SK-N-SH (cell line): Measurements from ENCODE around the gene ACTG2. TPM values are rescaled to one million over a fixed set of nuclear protein-coding genes. Genes with fewer than 3 reads are reported as not detected.

Experiments used
- CTCF ChIA-PET: fragments of 300-600, 350-600 bp; formaldehyde crosslinking; extraction: SDS; loops from one replicate; lab custom pipeline; 2021; lab: Yijun Ruan, JAX
- POLR2A ChIA-PET: fragments of 350-600 bp; sonication (Branson Sonifier 250); formaldehyde crosslinking; extraction: SDS; loops from one replicate; lab custom pipeline; 2020; ENCODE audit warnings: antibody characterized with exemption, inconsistent platforms; lab: Yijun Ruan, JAX
- DNase-seq: peaks from one replicate; pipeline ENCODE4 v3.0.0; 2012
- H2AFZ ChIP-seq: fragments of 200-600 bp; sonication (generic); 2 replicates; pipeline ENCODE4 v1.8.1; 2016; ENCODE audit warnings: antibody characterized with exemption, mild to moderate bottlenecking, low read depth
- H3F3A ChIP-seq: fragments of 200-600 bp; sonication (generic); replicated peaks from 2 replicates; pipeline ENCODE3; 2016; ENCODE audit warnings: antibody characterized with exemption, mild to moderate bottlenecking; ENCODE audit not compliant: insufficient read depth
- H3K27ac ChIP-seq, 2 experiments: fragments of 200-500 bp in 1 of 2; fragments of 200-600 bp in 1 of 2; sonication (Bioruptor generic) in 1 of 2; sonication (generic), shearing (Covaris generic) in 1 of 2; 2 replicates each; pipeline versions ENCODE4 v1.5.1 to v1.6.1; 2014 to 2016; ENCODE audit warnings: low read depth in 2 of 2, inconsistent platforms in 1 of 2, low read length in 1 of 2, mild to moderate bottlenecking in 1 of 2, mixed read lengths in 1 of 2
- H3K27me3 ChIP-seq: fragments of 200-600 bp; sonication (generic), shearing (Covaris generic); 2 replicates; pipeline ENCODE4 v1.6.1; 2016; ENCODE audit warnings: mixed run types; ENCODE audit not compliant: insufficient read depth
- H3K36me3 ChIP-seq, 2 experiments: fragments of 200-500 bp in 1 of 2; fragments of 200-600 bp in 1 of 2; sonication (Bioruptor generic) in 1 of 2; sonication (generic) in 1 of 2; replicated peaks in 1 of 2; 2 replicates each; pipeline versions ENCODE3 to v1.5.1; 2014 to 2016; ENCODE audit warnings: low read length in 1 of 2, mild to moderate bottlenecking in 1 of 2; ENCODE audit not compliant: insufficient read depth in 2 of 2, control insufficient read depth in 1 of 2
- H3K4me1 ChIP-seq, 2 experiments: fragments of 200-500 bp in 1 of 2; fragments of 200-600 bp in 1 of 2; sonication (Bioruptor generic) in 1 of 2; sonication (generic), shearing (Covaris generic) in 1 of 2; 2 replicates each; pipeline versions ENCODE4 v1.5.1 to v1.6.1; 2014 to 2016; ENCODE audit warnings: low read depth in 1 of 2, low read length in 1 of 2, mixed run types in 1 of 2; ENCODE audit not compliant: insufficient read depth in 2 of 2, control insufficient read depth in 1 of 2
- H3K4me2 ChIP-seq: fragments of 200-600 bp; sonication (generic), shearing (Covaris generic); 2 replicates; pipeline ENCODE4 v1.6.1; 2017; ENCODE audit warnings: mixed run types
- H3K4me3 ChIP-seq, 2 experiments: fragments of 200-500 bp in 1 of 2; fragments of 200-600 bp in 1 of 2; sonication (Bioruptor generic) in 1 of 2; sonication (generic), shearing (Covaris generic) in 1 of 2; 2 replicates each; pipeline versions ENCODE4 v1.5.1 to v1.8.1; 2014 to 2016; ENCODE audit warnings: low read depth in 2 of 2, inconsistent platforms in 1 of 2, low read length in 1 of 2, mild to moderate bottlenecking in 1 of 2, mixed read lengths in 1 of 2, moderate library complexity in 1 of 2
- H3K79me2 ChIP-seq: fragments of 200-600 bp; sonication (generic); 2 replicates; pipeline ENCODE4 v1.8.1; 2017; ENCODE audit warnings: mild to moderate bottlenecking; ENCODE audit not compliant: insufficient read depth
- H3K9ac ChIP-seq: fragments of 200-600 bp; sonication (generic); 2 replicates; pipeline ENCODE4 v1.6.1; 2017; ENCODE audit warnings: mixed run types
- H3K9me2 ChIP-seq: fragments of 200-600 bp; sonication (generic); 2 replicates; pipeline ENCODE4 v1.6.1; 2017; ENCODE audit warnings: mixed run types
- H3K9me3 ChIP-seq: fragments of 200-600 bp; sonication (generic); 2 replicates; pipeline ENCODE4 v1.6.1; 2017; ENCODE audit warnings: mixed run types, mild to moderate bottlenecking, moderate library complexity
- H4K20me1 ChIP-seq: fragments of 200-600 bp; sonication (generic); 2 replicates; pipeline ENCODE4 v1.6.1; 2017; ENCODE audit warnings: mild to moderate bottlenecking, mixed run types; ENCODE audit not compliant: insufficient read depth
- ELF1 ChIP-seq: IDR thresholded peaks from 2 replicates; pipeline ENCODE4 v1.4.0; 2012
- FOSL2 ChIP-seq: IDR thresholded peaks from 2 replicates; pipeline ENCODE4 v1.4.0; 2012; ENCODE audit warnings: low read depth, mild to moderate bottlenecking, moderate library complexity, borderline replicate concordance
- FOXJ3 ChIP-seq: sonication (generic); formaldehyde crosslinking; IDR thresholded peaks from 2 replicates; pipeline ENCODE4 v1.5.1; 2020; ENCODE audit warnings: mild to moderate bottlenecking, missing genetic modification reagents
- GABPA ChIP-seq: IDR thresholded peaks from 2 replicates; pipeline ENCODE4 v1.4.0; 2012; ENCODE audit warnings: low read depth, mild to moderate bottlenecking
- MAX ChIP-seq: IDR thresholded peaks from 2 replicates; pipeline ENCODE4 v1.4.0; 2012; ENCODE audit warnings: low read depth
- MXI1 ChIP-seq: IDR thresholded peaks from 2 replicates; pipeline ENCODE4 v1.6.1; 2012; ENCODE audit warnings: mild to moderate bottlenecking, low read depth, low read length, improper control_type of control experiment
- NRF1 ChIP-seq: IDR thresholded peaks from 2 replicates; pipeline ENCODE4 v1.6.1; 2012; ENCODE audit warnings: low read depth, mild to moderate bottlenecking, low read length
- PBX3 ChIP-seq: IDR thresholded peaks from 2 replicates; pipeline ENCODE4; 2012
- POLR2AphosphoS5 ChIP-seq: IDR thresholded peaks from 2 replicates; pipeline ENCODE4 v1.6.1; 2012; ENCODE audit warnings: low read depth, low read length
- RAD21 ChIP-seq: IDR thresholded peaks from 2 replicates; pipeline ENCODE4 v1.6.1; 2012; ENCODE audit warnings: mild to moderate bottlenecking, low read length
- RFX5 ChIP-seq: IDR thresholded peaks from 2 replicates; pipeline ENCODE4 v1.6.1; 2012; ENCODE audit warnings: mild to moderate bottlenecking, improper control_type of control experiment, low read length
- SMC3 ChIP-seq: IDR thresholded peaks from 2 replicates; pipeline ENCODE4 v1.6.1; 2012; ENCODE audit warnings: low read depth, low read length, improper control_type of control experiment
- TAF1 ChIP-seq: IDR thresholded peaks from 2 replicates; pipeline ENCODE4 v1.6.1; 2012; ENCODE audit warnings: low read depth, mild to moderate bottlenecking, low read length, moderate library complexity, borderline replicate concordance
- TEAD4 ChIP-seq: IDR thresholded peaks from 2 replicates; pipeline ENCODE4 v1.4.0; 2012; ENCODE audit warnings: mild to moderate bottlenecking, borderline replicate concordance; ENCODE audit not compliant: insufficient read depth
- USF1 ChIP-seq: IDR thresholded peaks from 2 replicates; pipeline ENCODE4 v1.4.0; 2012; ENCODE audit warnings: low read depth, borderline replicate concordance
- WGBS: methylation state at CpG from one replicate; pipeline ENCODE4 v1.1.6; 2017; ENCODE audit warnings: low lambda C conversion rate; 5-methylcytosine and 5-hydroxymethylcytosine counted together
- polyA plus RNA-seq, 3 experiments: library from polyadenylated mRNA; depleted of rRNA; stranded (reverse); fragments of >200 nt; gene quantifications; 2 replicates each; pipeline ENCODE4 v1.2.3, GENCODE V29; 2012

Gene ACTG2
- polyA plus RNA-seq, 1 of the 3 experiments (the other 2 are of a cell fraction): 0.25 TPM

GRCh38 chr2:73956218-73956865, 63.5 kb downstream of the ACTG2 start:
- H4K20me1 ChIP-seq: peaks cover 16% of the 10 kb centered on the region; the same call in 1 of the 2 replicates
- H3K4me2 ChIP-seq: no peak overlapping the region
- H3K4me3 ChIP-seq: no peak overlapping the region
- POLR2A ChIA-PET: no interaction called here
- H3K9me3 ChIP-seq: no peaks in the 10 kb centered on the region
- no peak for DNase-seq
- no peaks in the 10 kb centered on the region for H3K27me3 ChIP-seq
- CTCF ChIA-PET: interaction anchor here (0.7 to 1.7 kb wide), 2 partner anchors 14 to 46 kb away, joined by 3 read pairs; no protein-coding TSS in a partner anchor
- no peak for TF ChIP-seq POLR2AphosphoS5
- TF ChIP-seq RFX5: no peak
- no peak for TF ChIP-seq MXI1
- no peak for TF ChIP-seq TEAD4
- no peak for TF ChIP-seq NRF1
- no peak for TF ChIP-seq FOSL2
- no peak for TF ChIP-seq FOXJ3 (CRISPR knock-in tag)
- no peak for TF ChIP-seq MAX
- TF ChIP-seq RAD21: no peak
- no peak for TF ChIP-seq USF1
- no peak for TF ChIP-seq SMC3
- TF ChIP-seq ELF1: no peak
- H2AFZ ChIP-seq: no peak overlapping the region
- H3K4me1 ChIP-seq: no peaks in the 10 kb centered on the region; a peak in 1 of 4 replicates
- peaks cover 54 to 59% of the 10 kb centered on the region in 2 experiments for H3K36me3 ChIP-seq
- WGBS: 93% methylated on average over 5 of the region's 5 CpGs
- H3K9ac ChIP-seq: no peak overlapping the region
- H3F3A ChIP-seq: peaks cover 5% of the 10 kb centered on the region
- H3K9me2 ChIP-seq: no peaks in the 10 kb centered on the region
- no peak overlapping the region for H3K27ac ChIP-seq
- no peaks in the 10 kb centered on the region; the same call in 1 of the 2 replicates for H3K79me2 ChIP-seq

GRCh38 chr2:73961274-73961673, 68.5 kb downstream of the ACTG2 start:
- Histone ChIP-seq H3K4me3 (no peak overlapping the region), H2AFZ (no peak overlapping the region), H3K4me2 (no peak overlapping the region), H3F3A (peaks cover 9% of the 10 kb centered on the region), H3K4me1 (no peaks in the 10 kb centered on the region), H3K27ac (no peak overlapping the region), H4K20me1 (no peaks in the 10 kb centered on the region), H3K9me2 (no peaks in the 10 kb centered on the region), H3K79me2 (no peaks in the 10 kb centered on the region), H3K36me3 (peaks cover 25 to 28% of the 10 kb centered on the region in 2 experiments), H3K27me3 (no peaks in the 10 kb centered on the region), H3K9ac (no peak overlapping the region), H3K9me3 (no peaks in the 10 kb centered on the region)
- CTCF ChIA-PET: interaction anchor here (1.5 kb wide), 1 partner anchor 137 kb away, joined by 3 read pairs; no protein-coding TSS in a partner anchor
- no peak for TF ChIP-seq TAF1
- TF ChIP-seq USF1: no peak
- no peak for TF ChIP-seq PBX3
- no peak for TF ChIP-seq GABPA
- DNase-seq: no peak
- POLR2A ChIA-PET: no interaction called here
- 96% methylated on average over 4 of the region's 4 CpGs for WGBS
